Ishikawa (cell line): ENCODE data around the gene DEDD2.

Source experiments
- CEBPB ChIP-seq: IDR thresholded peaks from 2 replicates; pipeline ENCODE4 v1.6.1; 2012
- CREB1 ChIP-seq: IDR thresholded peaks from 2 replicates; pipeline ENCODE4 v1.6.1; 2012; ENCODE audit warnings: low read depth
- EGR1 ChIP-seq: IDR thresholded peaks from 2 replicates; pipeline ENCODE4 v1.6.1; 2012
- EP300 ChIP-seq: IDR thresholded peaks from 2 replicates; pipeline ENCODE4 v1.6.1; 2012; ENCODE audit warnings: borderline replicate concordance
- FOXM1 ChIP-seq: IDR thresholded peaks from 2 replicates; pipeline ENCODE4 v1.6.1; 2012; ENCODE audit warnings: low read depth, borderline replicate concordance
- NFIC ChIP-seq: IDR thresholded peaks from 2 replicates; pipeline ENCODE4 v1.6.1; 2012
- RAD21 ChIP-seq: IDR thresholded peaks from 2 replicates; pipeline ENCODE4 v1.6.1; 2012; ENCODE audit warnings: low read depth
- TAF1 ChIP-seq: IDR thresholded peaks from 2 replicates; pipeline ENCODE4 v1.6.1; 2012; ENCODE audit warnings: low read depth, mild to moderate bottlenecking
- TCF12 ChIP-seq: IDR thresholded peaks from 2 replicates; pipeline ENCODE4 v1.6.1; 2012; ENCODE audit warnings: low read depth
- TEAD4 ChIP-seq: IDR thresholded peaks from 2 replicates; pipeline ENCODE4 v1.6.1; 2012
- USF1 ChIP-seq: IDR thresholded peaks from 2 replicates; pipeline ENCODE4 v1.6.1; 2012
- YY1 ChIP-seq: IDR thresholded peaks from 2 replicates; pipeline ENCODE4 v1.6.1; 2012; ENCODE audit warnings: low read depth
- ZBTB7A ChIP-seq: IDR thresholded peaks from 2 replicates; pipeline ENCODE4 v1.6.1; 2012; ENCODE audit warnings: low read depth
- TF ChIP-seq, protein P1 (sequence below): IDR thresholded peaks from 2 replicates; pipeline ENCODE4 v1.6.1; 2012
- TF ChIP-seq, protein P2 (sequence below): IDR thresholded peaks from 2 replicates; pipeline ENCODE4 v1.6.1; 2012; ENCODE audit warnings: low read depth, mild to moderate bottlenecking

DEDD2 gene

GRCh38 chr19:42224940-42225717, 7.7 kb upstream of the DEDD2 start:
- TF ChIP-seq, protein P1, sequence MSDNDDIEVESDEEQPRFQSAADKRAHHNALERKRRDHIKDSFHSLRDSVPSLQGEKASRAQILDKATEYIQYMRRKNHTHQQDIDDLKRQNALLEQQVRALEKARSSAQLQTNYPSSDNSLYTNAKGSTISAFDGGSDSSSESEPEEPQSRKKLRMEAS, result no peak
- TF ChIP-seq EP300 (no peak), CEBPB (no peak), YY1 (no peak), NFIC (no peak), USF1 (no peak), TEAD4 (no peak), RAD21 (no peak), ZBTB7A (no peak), FOXM1 (no peak), EGR1 (no peak), CREB1 (no peak), TCF12 (no peak), TAF1 (no peak)
- TF ChIP-seq, protein P2, sequence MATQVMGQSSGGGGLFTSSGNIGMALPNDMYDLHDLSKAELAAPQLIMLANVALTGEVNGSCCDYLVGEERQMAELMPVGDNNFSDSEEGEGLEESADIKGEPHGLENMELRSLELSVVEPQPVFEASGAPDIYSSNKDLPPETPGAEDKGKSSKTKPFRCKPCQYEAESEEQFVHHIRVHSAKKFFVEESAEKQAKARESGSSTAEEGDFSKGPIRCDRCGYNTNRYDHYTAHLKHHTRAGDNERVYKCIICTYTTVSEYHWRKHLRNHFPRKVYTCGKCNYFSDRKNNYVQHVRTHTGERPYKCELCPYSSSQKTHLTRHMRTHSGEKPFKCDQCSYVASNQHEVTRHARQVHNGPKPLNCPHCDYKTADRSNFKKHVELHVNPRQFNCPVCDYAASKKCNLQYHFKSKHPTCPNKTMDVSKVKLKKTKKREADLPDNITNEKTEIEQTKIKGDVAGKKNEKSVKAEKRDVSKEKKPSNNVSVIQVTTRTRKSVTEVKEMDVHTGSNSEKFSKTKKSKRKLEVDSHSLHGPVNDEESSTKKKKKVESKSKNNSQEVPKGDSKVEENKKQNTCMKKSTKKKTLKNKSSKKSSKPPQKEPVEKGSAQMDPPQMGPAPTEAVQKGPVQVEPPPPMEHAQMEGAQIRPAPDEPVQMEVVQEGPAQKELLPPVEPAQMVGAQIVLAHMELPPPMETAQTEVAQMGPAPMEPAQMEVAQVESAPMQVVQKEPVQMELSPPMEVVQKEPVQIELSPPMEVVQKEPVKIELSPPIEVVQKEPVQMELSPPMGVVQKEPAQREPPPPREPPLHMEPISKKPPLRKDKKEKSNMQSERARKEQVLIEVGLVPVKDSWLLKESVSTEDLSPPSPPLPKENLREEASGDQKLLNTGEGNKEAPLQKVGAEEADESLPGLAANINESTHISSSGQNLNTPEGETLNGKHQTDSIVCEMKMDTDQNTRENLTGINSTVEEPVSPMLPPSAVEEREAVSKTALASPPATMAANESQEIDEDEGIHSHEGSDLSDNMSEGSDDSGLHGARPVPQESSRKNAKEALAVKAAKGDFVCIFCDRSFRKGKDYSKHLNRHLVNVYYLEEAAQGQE, result no peak

DNA sequence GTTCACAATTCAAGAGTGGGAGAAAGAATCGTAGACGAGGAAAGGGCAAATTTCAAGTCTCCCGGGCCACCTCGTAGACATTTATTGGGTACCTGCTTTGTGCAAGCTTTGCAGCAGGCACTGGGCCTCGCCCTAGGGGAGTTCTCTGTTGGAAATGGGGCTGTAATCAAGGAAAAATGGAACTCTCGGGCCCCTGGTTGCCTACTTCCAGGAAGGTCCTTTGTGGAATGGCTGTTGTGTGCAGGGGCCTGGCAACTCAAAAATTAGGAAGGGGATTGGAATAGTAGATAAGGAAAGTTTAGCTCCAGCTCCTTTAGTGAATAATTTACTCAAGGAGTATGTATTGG, 3.2 kb upstream of the DEDD2 start:
- no peak for TF ChIP-seq TEAD4
- TF ChIP-seq TAF1, result no peak
- no peak for TF ChIP-seq EP300
- TF ChIP-seq EGR1, result no peak
- TF ChIP-seq TCF12, result no peak
- TF ChIP-seq, protein P2, result no peak
- TF ChIP-seq, protein P1, result no peak
- no peak for TF ChIP-seq ZBTB7A
- no peak for TF ChIP-seq RAD21
- no peak for TF ChIP-seq CREB1
- no peak for TF ChIP-seq USF1
- no peak for TF ChIP-seq YY1
- no peak for TF ChIP-seq CEBPB
- no peak for TF ChIP-seq FOXM1
- TF ChIP-seq NFIC, result no peak

DNA sequence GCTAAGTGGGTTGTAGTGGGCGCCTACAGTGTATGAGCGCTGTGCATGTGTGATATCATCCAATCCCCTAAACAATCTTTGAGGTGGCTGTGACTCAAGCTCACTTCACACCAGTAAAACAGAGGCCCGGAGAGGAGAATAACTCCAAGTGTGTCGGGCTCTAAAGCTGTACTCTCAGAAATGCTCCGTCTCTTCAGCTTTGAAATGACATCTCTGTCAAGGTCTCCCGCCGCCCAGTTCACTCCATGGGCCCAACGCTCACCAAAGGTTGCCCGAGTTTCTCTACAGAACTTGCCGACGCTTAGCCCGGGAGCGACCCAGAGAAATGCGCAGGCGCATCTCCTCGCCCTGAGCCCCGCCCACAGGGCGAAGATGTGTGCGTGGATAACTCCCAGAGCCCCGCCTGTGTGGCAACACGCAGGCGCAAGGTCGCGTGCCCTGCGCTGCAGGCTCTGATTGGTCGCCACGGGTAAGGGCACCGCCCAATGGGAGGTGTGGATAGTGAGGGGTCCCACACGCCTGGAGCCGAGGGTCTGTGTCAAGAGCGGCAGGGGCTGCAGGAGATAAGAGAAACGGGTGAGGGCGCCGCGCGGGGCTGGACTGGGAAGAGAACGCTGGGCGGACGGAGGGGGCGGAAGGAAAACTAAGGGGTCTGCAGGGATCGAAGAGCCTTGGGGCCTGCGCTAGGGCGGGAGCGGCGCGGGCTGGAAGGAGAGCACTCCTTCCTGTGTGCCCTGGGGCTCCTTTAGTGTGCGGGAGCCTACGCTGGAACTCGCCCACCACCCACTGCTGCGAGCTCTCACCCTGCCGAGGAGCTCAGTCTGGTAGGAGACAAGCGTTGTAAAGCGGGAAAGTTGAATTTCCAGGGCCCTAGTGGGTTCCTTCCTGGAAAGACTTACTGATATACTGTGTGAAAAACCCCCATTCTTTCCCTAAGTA, 2.6 kb upstream of the DEDD2 start, which contains the start of gene ZNF526:
TSS of gene ZNF526 (plus strand) at position 501 of the 939 bp plus-strand sequence. CDS start 4,092 bp downstream, outside the sequence.
- TF ChIP-seq ZBTB7A, result peak; percentile 98
- TF ChIP-seq TCF12, result no peak
- TF ChIP-seq EP300, result no peak
- peak; percentile 92 for TF ChIP-seq USF1
- no peak for TF ChIP-seq FOXM1
- TF ChIP-seq, protein P1, result peak; percentile 39; the same call in 1 of the 2 replicates
- no peak for TF ChIP-seq TEAD4
- TF ChIP-seq, protein P2, result no peak
- TF ChIP-seq EGR1, result no peak
- TF ChIP-seq CREB1, result no peak
- TF ChIP-seq NFIC, result no peak
- no peak for TF ChIP-seq YY1
- TF ChIP-seq CEBPB, result no peak
- TF ChIP-seq TAF1, result peak; percentile 63
- no peak for TF ChIP-seq RAD21
